Right ventricle myocardium inferior (tissue), 1 donor: ENCODE results near the gene NUP85. TPM values are rescaled to one million over a fixed set of nuclear protein-coding genes. Genes with fewer than 3 reads are reported as not detected.
"Not testable (repeated sequence)": the region's sequence is repeated elsewhere in the genome, so short reads cannot be mapped to it uniquely, and the experiment has no call there.

Experiments used
- ATAC-seq: fragments of 200-7000 bp; cut with Tn5 transposase; one replicate; pipeline ENCODE4 v1.9.1; 2020; ENCODE audit warnings: mild to moderate bottlenecking, moderate library complexity
- DNase-seq: peaks from one replicate; pipeline ENCODE4 v3.0.0; 2021; ENCODE audit errors: missing footprints
- intact Hi-C: fragments of 100-400 bp; cut with DNase I; formaldehyde crosslinking; loops from one replicate; pipeline ENCODE4 v1.11.0; 2022
- total RNA-seq: library from RNA; stranded (reverse); fragmentation: NEBNext Ultra II Directional; extraction: Animal tissue kit (Norgen Biotek cat#: 25700); gene quantifications from one replicate; pipeline ENCODE4 v1.2.1, GENCODE V29; 2021
- donor health status: DM: no; HTN: yes; CAD: no; lungs with severe emphysema.

The NUP85 gene
- total RNA-seq, 1 donor from 2014 or later = 28.7 TPM

- intact Hi-C loops, DNase-seq, ATAC-seq: not testable (repeated sequence)
These were observed 51.7 kb downstream of the NUP85 start for GRCh38 chr17:75257228-75257627.

- no peak for DNase-seq
- ATAC-seq = no peak
- intact Hi-C loops = loop anchor here (5.0 kb wide), 1 partner anchor 78 kb away; the partner anchor contains the start of gene SUMO2
These were observed 55.3 kb downstream of the NUP85 start for GRCh38 chr17:75260641-75261335.

DNA sequence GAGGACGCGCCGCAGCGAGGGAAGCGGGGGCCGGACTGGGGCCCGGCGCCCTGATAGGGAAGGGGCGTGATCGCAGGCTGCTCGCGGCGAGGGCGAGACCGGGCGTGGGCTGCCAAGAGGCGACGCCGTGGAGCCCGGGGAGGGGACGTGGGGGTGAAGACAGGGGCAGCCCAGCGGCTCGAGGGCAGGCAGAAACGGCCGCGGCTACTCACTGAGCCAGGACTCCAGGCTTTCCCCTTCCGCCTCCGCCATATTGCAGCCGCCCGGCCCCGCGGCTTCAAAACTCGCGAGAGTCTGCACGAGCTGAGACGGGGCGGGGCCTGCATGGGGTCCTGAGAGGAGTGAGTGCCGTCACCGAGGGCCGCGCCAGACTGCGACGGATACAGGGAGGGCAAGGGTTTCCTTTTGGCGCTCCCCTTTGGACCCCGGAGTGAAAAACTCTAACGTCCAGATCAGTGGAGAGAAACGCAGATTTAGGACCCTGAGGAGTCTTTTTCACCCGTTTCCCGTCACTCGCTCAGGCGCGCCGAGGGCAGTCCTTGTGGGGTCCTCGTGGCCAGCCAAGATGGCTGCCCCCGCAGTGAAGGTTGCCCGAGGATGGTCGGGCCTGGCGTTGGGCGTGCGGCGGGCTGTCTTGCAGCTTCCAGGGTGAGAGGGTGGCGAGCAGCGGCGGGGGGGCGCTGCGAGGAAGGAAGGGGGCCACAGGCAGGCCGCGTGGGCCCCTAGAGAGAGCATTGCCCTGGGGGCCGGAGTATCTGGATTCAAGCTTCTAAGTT, 56.0 kb downstream of the NUP85 start, which contains the start of the genes GGA3 and MRPS7:
GGA3 (minus strand) TSS at position 271 of the 776 bp plus-strand sequence; CDS start at position 252, 19 bp downstream.
MRPS7 (plus strand) TSS at position 544 of the 776 bp plus-strand sequence; CDS start at position 566, 22 bp downstream.
- DNase-seq = peak; percentile 99
- peak; percentile 98 for ATAC-seq
- intact Hi-C loops = loop anchor here (5.0 kb wide), 1 partner anchor 79 kb away; the partner anchor contains the start of gene SUMO2

DNA sequence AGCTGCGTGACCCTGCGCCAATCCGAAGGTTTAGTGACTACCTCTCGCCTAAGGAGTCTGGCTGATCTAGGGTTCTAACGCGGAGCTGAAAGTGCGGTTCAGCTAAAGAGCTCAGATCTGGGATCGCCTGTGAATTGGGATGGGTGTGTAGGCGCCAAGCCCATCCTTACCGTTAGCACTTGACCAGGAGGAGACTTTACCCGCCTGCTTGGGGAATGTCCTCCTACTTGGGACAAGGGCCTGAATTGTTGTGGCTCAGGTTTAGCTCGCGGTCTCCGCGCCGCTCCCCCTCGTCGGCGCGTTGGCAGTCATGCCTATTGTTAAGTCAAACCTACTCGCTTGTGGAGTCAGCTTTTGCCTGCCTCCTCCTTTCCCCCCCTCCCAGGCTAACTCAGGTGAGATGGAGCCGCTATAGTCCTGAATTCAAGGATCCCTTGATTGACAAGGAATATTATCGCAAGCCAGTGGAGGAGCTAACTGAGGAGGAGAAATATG, 56.7 kb downstream of the NUP85 start:
- no peak for ATAC-seq
- intact Hi-C loops = loop anchor here (5.0 kb wide), 1 partner anchor 80 kb away; the partner anchor contains the start of gene SUMO2
- DNase-seq = no peak

DNA sequence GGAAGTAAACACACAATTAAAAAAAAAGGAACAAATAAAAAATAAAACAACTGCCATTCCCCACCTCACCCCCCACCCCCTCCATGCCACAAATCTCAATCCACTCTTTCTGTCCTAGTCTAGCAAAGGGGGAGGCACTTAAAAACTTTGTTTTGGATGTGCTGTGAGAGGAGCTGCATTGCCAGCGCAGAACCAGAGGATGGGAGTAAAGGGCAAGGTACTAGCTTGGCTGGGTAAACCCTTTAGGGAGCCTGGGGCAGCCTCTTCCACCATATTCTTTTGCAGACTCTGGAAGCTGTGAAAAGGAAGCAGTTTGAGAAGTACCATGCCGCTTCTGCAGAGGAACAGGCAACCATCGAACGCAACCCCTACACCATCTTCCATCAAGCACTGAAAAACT, 57.6 kb downstream of the NUP85 start:
- no peak for ATAC-seq
- intact Hi-C loops = loop anchor here (5.0 kb wide), 1 partner anchor 81 kb away; the partner anchor contains the start of gene SUMO2
- DNase-seq = no peak

DNA sequence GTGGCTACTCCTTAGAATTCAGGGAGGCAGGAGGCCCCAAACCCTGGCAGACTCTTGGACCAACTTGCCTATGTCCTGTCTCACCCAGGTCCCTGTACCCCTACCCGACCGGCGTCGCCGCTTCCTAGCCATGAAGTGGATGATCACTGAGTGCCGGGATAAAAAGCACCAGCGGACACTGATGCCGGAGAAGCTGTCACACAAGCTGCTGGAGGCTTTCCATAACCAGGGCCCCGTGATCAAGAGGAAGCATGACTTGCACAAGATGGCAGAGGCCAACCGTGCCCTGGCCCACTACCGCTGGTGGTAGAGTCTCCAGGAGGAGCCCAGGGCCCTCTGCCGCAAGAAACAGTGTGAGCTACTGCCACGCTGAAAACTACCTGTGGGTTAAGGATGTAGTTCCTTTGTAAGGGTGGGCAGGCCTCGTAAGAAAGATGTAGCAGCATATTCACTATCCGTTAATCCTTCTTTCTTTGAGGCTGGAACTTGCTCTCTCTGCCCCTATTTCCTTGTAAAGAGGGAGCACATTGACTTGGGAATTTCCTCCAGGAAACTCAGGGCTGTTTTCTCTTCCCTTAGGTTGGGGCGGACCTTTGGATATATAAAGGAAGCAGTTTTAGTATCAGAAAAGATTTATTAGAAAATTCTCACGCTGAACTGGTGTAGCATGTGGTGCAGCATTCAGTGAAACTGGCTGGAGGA, 60.3 kb downstream of the NUP85 start:
- ATAC-seq = no peak
- DNase-seq = no peak
- intact Hi-C loops = no loop called here

- DNase-seq = no peak
- ATAC-seq = no peak
- intact Hi-C loops = no loop called here
These were observed 61.1 kb downstream of the NUP85 start for GRCh38 chr17:75266316-75267152.

- no peak for DNase-seq
- intact Hi-C loops = no loop called here
- ATAC-seq = no peak
These were observed 61.6 kb downstream of the NUP85 start for GRCh38 chr17:75267153-75267410.

DNA sequence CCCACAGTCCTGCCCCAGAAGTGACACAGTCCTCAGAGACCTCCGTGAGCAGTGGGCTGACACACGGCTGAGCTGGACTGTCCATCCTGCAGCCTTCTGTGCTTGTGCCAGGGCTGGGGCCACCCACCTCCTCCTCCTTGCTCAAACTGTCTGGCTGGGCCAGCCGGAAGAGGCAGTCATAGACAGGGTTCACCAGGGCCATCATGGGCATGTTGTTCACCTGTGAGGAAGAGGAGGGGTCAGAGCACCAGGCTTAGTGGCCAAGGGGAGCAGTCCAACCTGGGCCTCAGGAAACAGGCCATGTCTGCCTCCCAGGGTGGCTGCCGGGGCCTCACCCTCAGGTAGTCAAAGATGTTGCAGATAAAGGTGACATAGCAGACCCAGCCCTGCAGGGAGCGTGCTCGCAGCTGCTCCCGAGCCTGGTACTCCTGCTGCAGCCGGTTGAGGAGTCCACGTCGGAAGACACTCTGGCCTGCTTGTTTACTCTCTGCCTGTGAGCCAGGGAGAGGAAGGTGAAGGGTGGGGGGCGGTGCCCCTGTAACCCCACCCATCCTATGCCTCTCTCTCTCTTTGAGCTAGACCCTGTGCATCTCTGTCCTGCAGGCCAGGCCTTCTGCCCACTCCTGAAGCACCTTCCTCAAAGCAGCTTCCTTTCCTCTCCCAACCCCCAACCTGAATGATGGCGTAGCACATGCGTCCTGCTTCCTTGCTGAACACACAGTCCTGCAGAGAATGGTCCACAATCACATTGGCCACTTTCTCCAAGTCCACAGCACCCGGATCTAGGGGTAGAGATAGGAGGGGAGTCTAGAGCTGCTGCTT, 62.1 kb downstream of the NUP85 start:
- intact Hi-C loops = no loop called here
- no peak for DNase-seq
- no peak for ATAC-seq

- no peak for DNase-seq
- intact Hi-C loops = loop anchor here (2.0 kb wide), 1 partner anchor 19 kb away; the partner anchor contains the start of gene SLC25A19
- no peak for ATAC-seq
These were observed 64.4 kb downstream of the NUP85 start for GRCh38 chr17:75269844-75270217.

- ATAC-seq (peak; percentile 38), DNase-seq (peak; percentile 79)
These were observed 64.9 kb downstream of the NUP85 start for GRCh38 chr17:75270218-75270965.

GRCh38 chr17:75270966-75271232, 65.4 kb downstream of the NUP85 start, which contains the start of gene MIF4GD:
Gene MIF4GD (minus strand): TSS chr17:75271231. CDS start chr17:75270195, 1,036 bp downstream.
- intact Hi-C loops = loop anchor here (2.0 kb wide), 1 partner anchor 18 kb away; the partner anchor contains the start of gene SLC25A19
- DNase-seq = no peak

More at GRCh38 chr17:75270218-75270965, 64.9 kb downstream of the NUP85 start:
- intact Hi-C loops = loop anchor here (2.0 kb wide), 1 partner anchor 18 kb away; the partner anchor contains the start of gene SLC25A19

DNA sequence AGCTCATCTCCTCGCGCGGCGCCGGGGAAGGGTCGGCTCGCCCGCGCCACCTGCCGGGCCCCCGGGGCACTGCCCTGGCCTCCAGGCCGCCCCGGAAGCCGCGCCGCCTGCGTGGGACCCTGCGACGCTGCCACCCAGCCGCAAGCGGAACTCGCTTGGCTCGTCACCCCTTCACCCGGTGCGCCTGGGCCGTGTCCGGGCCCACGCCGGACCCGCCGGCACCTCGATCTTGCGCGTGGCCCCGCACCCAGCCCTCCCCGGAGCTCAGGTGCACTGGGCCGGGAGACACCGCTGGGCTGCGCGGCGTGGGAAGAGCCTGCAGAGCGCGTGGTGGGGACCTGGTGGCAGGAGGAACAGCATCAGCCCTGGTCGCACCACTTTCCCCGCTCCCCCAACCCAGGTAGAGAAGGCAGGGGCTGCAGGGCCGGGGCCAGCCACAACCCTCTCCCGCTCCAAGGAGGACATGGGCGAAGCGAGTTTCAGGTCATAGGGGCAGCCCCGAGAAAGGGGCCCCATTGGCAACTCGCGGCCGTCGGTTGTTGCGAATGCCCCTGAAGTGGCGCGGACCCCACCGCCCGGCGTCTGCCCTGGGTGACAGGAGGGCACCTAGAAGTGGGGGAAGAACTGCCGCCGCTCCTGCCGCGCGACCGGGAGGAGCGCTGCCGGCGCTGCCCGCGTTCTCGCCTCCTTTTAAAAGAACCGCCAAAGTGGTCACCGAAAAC, 65.9 kb downstream of the NUP85 start:
- DNase-seq = peak; percentile 95
- intact Hi-C loops = loop anchor here (2.0 kb wide), 1 partner anchor 17 kb away; the partner anchor contains the start of gene SLC25A19
- ATAC-seq = peak; percentile 88

More at GRCh38 chr17:75270966-75271232, 65.4 kb downstream of the NUP85 start, which contains the start of gene MIF4GD:
- ATAC-seq = no peak

DNA sequence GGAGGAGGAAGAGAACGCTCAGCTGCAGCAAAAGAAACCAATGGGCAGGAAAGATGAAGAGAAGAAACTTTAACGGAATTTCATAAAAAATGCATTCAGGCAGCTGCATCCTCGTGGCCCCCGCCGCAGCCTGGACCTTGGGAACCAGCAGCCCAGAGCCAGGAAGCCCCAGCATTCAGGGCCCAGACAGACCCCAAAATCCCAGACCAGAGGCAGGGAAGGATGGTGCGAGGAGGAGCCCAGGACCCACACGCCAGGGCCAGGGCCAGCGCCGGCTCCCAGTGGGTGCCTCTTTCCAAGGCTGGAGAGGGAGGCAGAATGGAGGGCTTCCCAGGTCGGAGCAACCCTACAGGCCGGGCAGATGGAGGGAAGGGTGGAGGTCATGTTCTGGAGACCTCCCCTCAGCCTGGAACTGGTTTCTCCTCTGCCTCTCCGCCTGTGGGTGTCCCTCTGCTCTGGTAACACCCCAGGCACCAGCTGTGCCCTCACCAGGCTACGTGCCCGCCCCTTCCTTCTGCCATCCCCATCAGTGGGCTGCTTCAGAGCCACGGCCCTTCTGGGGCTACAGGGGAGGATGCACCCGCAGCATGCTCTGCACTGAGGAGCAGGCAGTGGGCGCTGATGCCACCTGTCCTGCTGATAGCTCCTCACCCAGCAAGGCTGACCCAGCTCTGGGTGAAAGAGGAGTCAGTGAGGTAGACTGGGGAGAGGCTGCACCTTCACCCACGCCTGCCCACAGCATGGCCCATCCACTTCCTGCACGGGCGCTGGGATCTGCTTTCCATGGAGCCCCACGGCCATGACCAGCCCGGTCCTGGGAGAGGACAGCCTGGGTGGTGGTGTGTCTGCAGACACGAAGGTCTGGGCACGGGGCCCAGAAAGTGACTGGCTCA, 66.7 kb downstream of the NUP85 start:
- peak; percentile 41 for ATAC-seq

GRCh38 chr17:75272848-75273184, 67.3 kb downstream of the NUP85 start:
- ATAC-seq = no peak
- no peak for DNase-seq
- intact Hi-C loops = no loop called here

More for the DNA sequence above, 66.7 kb downstream of the NUP85 start:
- peak; percentile 79 for DNase-seq
- intact Hi-C loops = loop anchor here (2.0 kb wide), 1 partner anchor 17 kb away; the partner anchor contains the start of gene SLC25A19
